Measurements from ENCODE around the gene FCRL2.

Gene FCRL2

DNA sequence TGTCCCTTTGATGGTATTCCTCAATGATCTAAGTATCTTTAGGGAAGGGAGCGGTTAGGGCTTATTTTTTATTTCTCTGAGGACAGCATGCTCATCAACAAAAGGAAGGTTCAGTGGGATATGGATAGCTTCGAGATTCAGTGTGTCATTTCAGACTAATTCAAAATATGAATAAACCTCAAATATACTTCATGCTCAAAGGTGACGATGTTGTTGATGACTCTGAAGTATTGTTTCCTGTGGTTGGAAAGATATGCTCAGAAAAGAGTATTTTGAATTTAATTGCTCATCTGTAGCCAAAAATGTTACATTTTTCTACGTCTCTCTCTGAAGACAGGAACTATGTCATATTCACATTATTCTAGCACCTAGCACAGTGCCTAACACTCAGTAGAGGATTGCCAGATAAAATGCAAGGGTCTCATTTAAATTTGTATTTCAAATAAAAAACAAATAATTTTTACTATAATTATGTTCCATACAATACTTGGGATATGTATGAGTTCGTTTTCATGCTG, 74.6 kb downstream of the FCRL2 start:
- H3K4me3 ChIP-seq (ENCODE audit: low read depth, low read length) = no peak overlapping the region
- TF ChIP-seq, protein P1, sequence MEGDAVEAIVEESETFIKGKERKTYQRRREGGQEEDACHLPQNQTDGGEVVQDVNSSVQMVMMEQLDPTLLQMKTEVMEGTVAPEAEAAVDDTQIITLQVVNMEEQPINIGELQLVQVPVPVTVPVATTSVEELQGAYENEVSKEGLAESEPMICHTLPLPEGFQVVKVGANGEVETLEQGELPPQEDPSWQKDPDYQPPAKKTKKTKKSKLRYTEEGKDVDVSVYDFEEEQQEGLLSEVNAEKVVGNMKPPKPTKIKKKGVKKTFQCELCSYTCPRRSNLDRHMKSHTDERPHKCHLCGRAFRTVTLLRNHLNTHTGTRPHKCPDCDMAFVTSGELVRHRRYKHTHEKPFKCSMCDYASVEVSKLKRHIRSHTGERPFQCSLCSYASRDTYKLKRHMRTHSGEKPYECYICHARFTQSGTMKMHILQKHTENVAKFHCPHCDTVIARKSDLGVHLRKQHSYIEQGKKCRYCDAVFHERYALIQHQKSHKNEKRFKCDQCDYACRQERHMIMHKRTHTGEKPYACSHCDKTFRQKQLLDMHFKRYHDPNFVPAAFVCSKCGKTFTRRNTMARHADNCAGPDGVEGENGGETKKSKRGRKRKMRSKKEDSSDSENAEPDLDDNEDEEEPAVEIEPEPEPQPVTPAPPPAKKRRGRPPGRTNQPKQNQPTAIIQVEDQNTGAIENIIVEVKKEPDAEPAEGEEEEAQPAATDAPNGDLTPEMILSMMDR (IDR thresholded peaks at IDR 0.05; ENCODE audit: low read depth, low read length) = no peak

DNA sequence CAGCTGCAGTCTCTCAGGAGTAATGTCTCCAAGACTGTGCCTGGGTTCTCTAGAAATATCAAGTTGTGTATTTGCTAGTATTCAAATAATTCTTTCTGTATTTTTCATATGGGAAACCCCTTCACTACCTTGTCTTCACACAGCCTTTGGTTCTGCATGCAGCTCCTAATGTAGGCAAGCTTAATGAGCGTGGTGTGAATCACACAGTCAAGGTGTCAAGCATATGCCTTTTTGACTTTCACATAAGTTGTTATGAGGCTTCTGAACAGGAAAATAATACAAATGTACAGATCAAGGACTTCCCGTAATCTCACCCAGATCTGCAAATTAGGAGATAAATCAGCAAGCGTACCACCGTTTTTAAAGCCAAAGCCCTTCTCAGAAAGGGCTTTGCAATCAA, 76.2 kb downstream of the FCRL2 start, which contains the start of gene FCRL3:
TSS of gene FCRL3 (minus strand) at position 38 of the 400 bp plus-strand sequence. CDS start 280 bp downstream, outside the sequence.
- no peak within 1 kb of the TSS for H3K4me3 ChIP-seq (ENCODE audit: low read depth, low read length)
- TF ChIP-seq, protein P1 (IDR thresholded peaks at IDR 0.05; ENCODE audit: low read depth, low read length) = no peak

DNA sequence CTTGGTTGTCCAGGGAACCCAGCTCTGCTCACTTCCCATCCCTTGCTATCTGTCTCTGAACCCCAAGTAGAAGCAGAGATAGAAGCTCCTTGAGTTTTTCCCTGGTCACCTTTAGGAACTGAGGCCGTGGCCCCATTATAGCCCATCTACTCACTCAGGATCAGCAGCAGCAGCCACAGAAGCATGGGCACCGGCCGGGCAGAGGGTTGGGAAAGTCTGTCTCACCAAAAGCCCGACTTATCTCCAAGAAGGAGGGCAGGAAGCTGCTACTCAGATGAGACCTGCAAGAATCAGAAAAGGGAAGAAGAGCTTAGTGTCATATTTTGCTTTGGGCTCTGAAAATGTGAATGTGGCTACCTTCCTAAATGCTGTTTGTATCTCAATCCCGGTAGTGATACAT, 76.6 kb downstream of the FCRL2 start:
- TF ChIP-seq, protein P1 (IDR thresholded peaks at IDR 0.05; ENCODE audit: low read depth, low read length) = no peak
- no peak overlapping the region for H3K4me3 ChIP-seq (ENCODE audit: low read depth, low read length)

DNA sequence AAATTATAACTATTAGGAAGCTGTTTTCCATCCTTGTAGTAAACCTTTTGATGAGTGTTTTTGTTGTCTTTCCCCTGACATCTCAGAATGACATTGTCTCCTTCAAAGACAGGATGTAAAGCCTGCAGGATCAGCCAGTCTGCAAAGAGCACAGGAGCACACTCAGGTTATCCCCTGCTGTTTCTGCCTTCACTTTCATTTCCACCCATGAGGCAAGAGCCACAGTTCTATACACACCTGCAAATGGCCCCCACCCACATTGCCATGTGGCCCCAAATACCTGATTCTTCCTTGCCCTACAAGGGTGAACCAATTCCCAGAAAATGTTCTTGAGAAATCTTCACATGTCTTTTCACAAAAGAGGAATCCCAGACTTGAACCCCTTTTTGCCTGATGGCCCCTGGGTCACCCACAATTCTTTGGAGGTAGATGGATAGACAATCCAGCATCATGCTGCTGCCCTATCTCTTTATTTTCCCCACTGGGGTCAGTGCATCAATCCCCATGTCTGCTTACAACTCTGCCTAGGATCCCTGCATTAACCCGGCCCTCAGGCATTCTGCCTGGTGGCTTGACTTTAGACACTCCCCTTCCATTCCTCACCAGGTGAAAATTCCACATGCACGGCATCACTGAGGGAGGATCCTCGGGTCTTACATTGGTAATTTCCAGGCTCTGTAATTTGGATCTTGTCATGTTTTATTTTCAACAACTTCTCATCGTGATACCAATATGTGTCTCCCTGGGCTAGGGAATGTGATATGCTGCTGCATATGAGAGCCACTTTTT, 79.0 kb downstream of the FCRL2 start:
- TF ChIP-seq, protein P1 (IDR thresholded peaks at IDR 0.05; ENCODE audit: low read depth, low read length) = no peak
- H3K4me3 ChIP-seq (ENCODE audit: low read depth, low read length) = no peak overlapping the region

DNA sequence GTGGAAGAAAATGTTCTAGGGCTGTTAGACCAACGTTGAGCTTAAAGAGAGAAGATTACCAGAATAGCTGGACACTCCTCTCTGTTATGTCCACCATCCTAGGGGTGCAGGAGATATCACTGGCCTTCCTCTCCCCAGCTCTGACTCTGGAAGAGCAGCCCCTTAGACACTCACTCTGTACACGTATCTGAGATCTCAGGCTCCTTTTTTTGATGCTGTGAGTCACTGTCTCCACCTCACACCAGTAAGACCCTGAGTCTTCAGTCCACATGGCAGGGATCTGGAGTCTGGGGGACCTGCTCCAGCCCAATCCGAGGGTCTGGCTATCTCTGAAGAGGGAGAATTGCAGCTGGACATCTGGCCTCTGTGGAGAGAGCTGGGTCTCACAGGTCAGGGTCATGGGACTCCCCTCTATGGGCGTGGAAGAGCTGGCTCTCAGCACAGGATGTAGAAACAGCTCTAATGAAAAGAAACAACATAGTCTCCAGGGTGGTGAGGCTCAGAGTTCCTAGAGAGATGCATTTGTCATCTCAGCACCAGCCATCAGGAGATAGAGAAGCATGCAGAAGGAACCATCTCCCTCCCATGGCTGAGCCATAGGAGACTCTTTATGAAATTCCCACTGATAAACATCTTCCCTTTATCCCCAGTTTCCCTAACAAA, 79.8 kb downstream of the FCRL2 start:
- H3K4me3 ChIP-seq (ENCODE audit: low read depth, low read length) = no peak overlapping the region
- TF ChIP-seq, protein P1 (IDR thresholded peaks at IDR 0.05; ENCODE audit: low read depth, low read length) = no peak
